BLaER1 (cell line): ENCODE results near the gene MROH2A.

Experiments
- H3K27ac ChIP-seq: shearing (Covaris generic); formaldehyde crosslinking; 2 replicates; pipeline ENCODE4 v1.8.1; 2022
- H3K27me3 ChIP-seq: shearing (Covaris generic); formaldehyde crosslinking; 2 replicates; pipeline ENCODE4 v1.8.1; 2022
- H3K36me3 ChIP-seq: shearing (Covaris generic); formaldehyde crosslinking; 2 replicates; pipeline ENCODE4 v1.8.1; 2022
- H3K4me1 ChIP-seq: shearing (Covaris generic); formaldehyde crosslinking; 2 replicates; pipeline ENCODE4 v1.8.1; 2022
- H3K4me2 ChIP-seq: shearing (Covaris generic); formaldehyde crosslinking; 2 replicates; pipeline ENCODE4 v1.8.1; 2022
- H3K4me3 ChIP-seq: shearing (Covaris generic); formaldehyde crosslinking; 2 replicates; pipeline ENCODE4 v1.8.1; 2022
- H3K9ac ChIP-seq: shearing (Covaris generic); formaldehyde crosslinking; 2 replicates; pipeline ENCODE4 v1.8.1; 2022
- H3K9me3 ChIP-seq: shearing (Covaris generic); formaldehyde crosslinking; 2 replicates; pipeline ENCODE4 v1.8.1; 2022
- H4K20me1 ChIP-seq: shearing (Covaris generic); formaldehyde crosslinking; 2 replicates; pipeline ENCODE4 v1.8.1; 2022
- Cebpa-rat ChIP-seq: shearing (Covaris generic); IDR thresholded peaks from 2 replicates; pipeline ENCODE4 v1.8.1; 2022

Gene MROH2A

GRCh38 chr2:233793465-233794127, 15.5 kb downstream of the MROH2A start:
- Histone ChIP-seq H3K36me3 (no peaks in the 10 kb centered on the region), H3K9ac (no peak overlapping the region), H3K27ac (no peak overlapping the region), H4K20me1 (no peaks in the 10 kb centered on the region), H3K4me3 (no peak overlapping the region), H3K4me1 (0 out of 2 replicates have a peak, but pooled peaks cover 5% of the 10 kb centered on the region), H3K27me3 (no peaks in the 10 kb centered on the region), H3K9me3 (no peaks in the 10 kb centered on the region; the same call in 1 of the 2 replicates), H3K4me2 (no peak overlapping the region)
- no peak for TF ChIP-seq Cebpa-rat

GRCh38 chr2:233794128-233794658, 16.1 kb downstream of the MROH2A start:
- H3K4me2 ChIP-seq: no peak overlapping the region
- no peaks in the 10 kb centered on the region for H3K36me3 ChIP-seq
- no peak overlapping the region for H3K9ac ChIP-seq
- H3K27ac ChIP-seq: no peak overlapping the region
- H3K4me1 ChIP-seq: 0 out of 2 replicates have a peak, but pooled peaks cover 5% of the 10 kb centered on the region
- no peak for TF ChIP-seq Cebpa-rat
- no peaks in the 10 kb centered on the region for H3K27me3 ChIP-seq
- no peaks in the 10 kb centered on the region; the same call in 1 of the 2 replicates for H3K9me3 ChIP-seq
- no peaks in the 10 kb centered on the region for H4K20me1 ChIP-seq
- H3K4me3 ChIP-seq: no peak overlapping the region

GRCh38 chr2:233795735-233796171, 17.6 kb downstream of the MROH2A start:
- Histone ChIP-seq H3K36me3 (no peaks in the 10 kb centered on the region), H4K20me1 (no peaks in the 10 kb centered on the region), H3K27ac (no peak overlapping the region), H3K9ac (no peak overlapping the region), H3K27me3 (no peaks in the 10 kb centered on the region), H3K4me2 (no peak overlapping the region), H3K9me3 (no peaks in the 10 kb centered on the region; the same call in 1 of the 2 replicates), H3K4me1 (no peaks in the 10 kb centered on the region), H3K4me3 (no peak overlapping the region)
- TF ChIP-seq Cebpa-rat: no peak

DNA sequence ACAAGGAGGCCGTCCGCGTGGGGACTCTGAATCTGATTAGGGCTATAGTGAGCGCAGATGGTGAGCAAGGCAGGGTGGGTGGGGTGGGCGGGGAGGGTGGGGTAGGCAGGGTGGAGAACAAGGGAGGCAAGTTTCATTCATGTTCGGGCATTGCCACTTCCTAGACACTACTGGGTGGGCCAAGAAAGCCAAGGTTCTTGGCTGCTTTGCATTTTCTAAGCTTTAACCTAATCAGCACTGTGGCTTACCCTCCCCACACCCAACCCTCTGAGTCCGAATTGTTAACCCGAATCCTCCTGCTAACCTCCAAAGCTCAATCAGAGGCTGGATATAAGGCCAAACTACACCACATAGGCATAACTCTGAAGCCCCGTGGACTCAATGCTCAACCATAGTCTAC, 18.1 kb downstream of the MROH2A start:
- Histone ChIP-seq H4K20me1 (no peaks in the 10 kb centered on the region), H3K4me3 (no peak overlapping the region), H3K36me3 (no peaks in the 10 kb centered on the region), H3K9me3 (no peaks in the 10 kb centered on the region; the same call in 1 of the 2 replicates), H3K4me1 (peaks cover 4% of the 10 kb centered on the region), H3K9ac (no peak overlapping the region), H3K27ac (no peak overlapping the region), H3K4me2 (no peak overlapping the region), H3K27me3 (no peaks in the 10 kb centered on the region)
- no peak for TF ChIP-seq Cebpa-rat

DNA sequence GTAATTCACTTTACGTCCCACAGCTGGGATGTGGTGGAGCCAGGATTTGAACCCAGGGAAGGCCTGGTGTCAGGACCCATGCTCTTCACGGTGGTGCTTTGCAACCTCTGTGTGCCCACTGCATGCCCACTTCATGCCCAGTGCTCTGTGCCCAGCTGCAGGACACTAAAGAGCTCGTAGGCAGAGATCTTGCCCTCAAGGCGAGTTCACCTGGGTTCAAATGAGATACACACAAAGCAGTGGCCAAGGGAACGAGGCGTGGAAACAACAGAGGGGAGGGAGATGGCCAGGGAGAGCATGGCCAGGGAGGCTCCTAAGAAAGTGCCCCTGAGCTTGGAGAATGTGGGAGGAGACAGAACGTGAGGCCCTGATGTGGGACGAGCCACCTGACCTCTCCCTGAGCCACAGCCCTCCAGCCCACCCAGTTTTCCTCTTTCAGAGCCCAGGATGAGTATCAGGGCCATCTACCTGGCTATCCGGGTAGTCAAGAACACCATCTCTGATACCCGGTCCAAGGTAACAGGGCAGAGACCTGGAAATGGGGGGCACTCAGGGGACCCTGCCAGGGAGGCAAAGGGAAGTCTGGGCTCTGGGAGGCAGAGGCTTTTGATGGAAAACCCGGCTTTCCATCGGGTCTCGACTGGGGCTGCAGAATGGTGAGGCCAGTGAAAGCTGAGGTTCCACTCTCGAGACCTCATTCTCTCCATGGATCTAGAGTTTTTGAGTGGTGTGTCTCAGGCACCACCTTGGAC, 20.4 kb downstream of the MROH2A start:
- no peaks in the 10 kb centered on the region for H3K27me3 ChIP-seq
- no peak for TF ChIP-seq Cebpa-rat

GRCh38 chr2:233799087-233799665, 21.0 kb downstream of the MROH2A start:
- H4K20me1 ChIP-seq: no peaks in the 10 kb centered on the region
- no peak overlapping the region for H3K4me3 ChIP-seq
- H3K9ac ChIP-seq: no peak overlapping the region
- no peak overlapping the region for H3K4me2 ChIP-seq
- no peaks in the 10 kb centered on the region for H3K27me3 ChIP-seq
- H3K27ac ChIP-seq: no peak overlapping the region
- no peak for TF ChIP-seq Cebpa-rat
- no peaks in the 10 kb centered on the region for H3K36me3 ChIP-seq
- peaks cover 9% of the 10 kb centered on the region for H3K4me1 ChIP-seq
- no peaks in the 10 kb centered on the region for H3K9me3 ChIP-seq

More for the DNA sequence above, 20.4 kb downstream of the MROH2A start:
- H3K36me3 ChIP-seq: no peaks in the 10 kb centered on the region
- no peak overlapping the region for H3K4me2 ChIP-seq
- no peaks in the 10 kb centered on the region for H3K9me3 ChIP-seq
- no peak overlapping the region for H3K27ac ChIP-seq
- no peak overlapping the region for H3K9ac ChIP-seq
- no peak overlapping the region for H3K4me3 ChIP-seq
- H4K20me1 ChIP-seq: no peaks in the 10 kb centered on the region
- peaks cover 9% of the 10 kb centered on the region for H3K4me1 ChIP-seq

- Histone ChIP-seq H3K36me3 (no peaks in the 10 kb centered on the region), H3K4me3 (no peak overlapping the region), H3K9ac (no peak overlapping the region), H3K4me2 (no peak overlapping the region), H3K27me3 (no peaks in the 10 kb centered on the region), H4K20me1 (no peaks in the 10 kb centered on the region), H3K4me1 (peaks cover 9% of the 10 kb centered on the region), H3K27ac (no peak overlapping the region), H3K9me3 (no peaks in the 10 kb centered on the region)
- no peak for TF ChIP-seq Cebpa-rat
These were observed 21.6 kb downstream of the MROH2A start for GRCh38 chr2:233799716-233800115.

- Histone ChIP-seq H3K36me3 (no peaks in the 10 kb centered on the region), H4K20me1 (no peaks in the 10 kb centered on the region), H3K27ac (no peak overlapping the region), H3K4me2 (no peak overlapping the region), H3K9ac (no peak overlapping the region), H3K4me3 (no peak overlapping the region), H3K4me1 (peaks cover 9% of the 10 kb centered on the region), H3K27me3 (no peaks in the 10 kb centered on the region), H3K9me3 (no peaks in the 10 kb centered on the region)
- TF ChIP-seq Cebpa-rat: no peak
These were observed 22.1 kb downstream of the MROH2A start for GRCh38 chr2:233800208-233800607.

DNA sequence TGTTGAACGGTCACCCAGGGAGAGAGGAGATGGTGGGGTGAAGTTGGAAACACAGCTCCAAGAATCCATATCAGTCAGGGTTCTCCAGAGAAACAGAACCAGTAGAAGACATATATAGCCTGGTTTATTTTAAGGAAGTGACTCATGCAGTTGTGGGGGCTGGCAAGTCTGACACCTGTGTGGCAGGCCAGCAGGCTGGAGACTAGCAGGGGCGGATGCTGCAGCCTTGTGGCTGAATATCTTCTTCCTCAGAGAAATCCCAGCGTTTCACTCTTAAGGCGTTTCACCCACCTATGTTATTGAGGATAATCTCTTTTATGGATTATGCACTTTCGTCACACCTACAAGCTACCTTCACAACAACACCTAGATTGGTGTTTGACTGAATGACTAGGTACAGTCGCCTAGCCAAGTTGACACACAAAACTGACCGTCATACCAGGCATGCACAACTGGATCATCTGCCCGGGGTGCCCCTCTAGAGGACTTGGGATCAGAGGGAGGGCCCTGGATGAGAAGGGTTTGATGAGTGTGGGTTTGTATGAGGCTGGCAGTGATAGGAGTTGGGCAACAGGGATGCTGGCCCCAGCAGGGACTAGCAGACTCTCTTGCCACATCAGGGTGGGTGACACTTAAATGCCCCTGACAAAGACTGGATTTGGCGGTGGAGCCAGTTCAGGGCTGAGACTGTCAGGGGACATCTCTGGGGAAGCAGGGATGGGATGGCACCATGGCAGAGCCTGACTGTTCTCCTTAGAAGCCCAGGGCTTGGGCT, 23.4 kb downstream of the MROH2A start:
- H3K4me3 ChIP-seq: no peak overlapping the region
- H3K27me3 ChIP-seq: no peaks in the 10 kb centered on the region
- no peaks in the 10 kb centered on the region for H3K9me3 ChIP-seq
- H4K20me1 ChIP-seq: no peaks in the 10 kb centered on the region
- no peak overlapping the region for H3K27ac ChIP-seq
- no peak for TF ChIP-seq Cebpa-rat
- H3K4me1 ChIP-seq: peaks cover 9% of the 10 kb centered on the region
- no peaks in the 10 kb centered on the region for H3K36me3 ChIP-seq
- H3K4me2 ChIP-seq: peak overlapping the region; percentile 44
- no peak overlapping the region for H3K9ac ChIP-seq
